ENCODE measurements around the gene NT5C1B.

Gene NT5C1B

DNA sequence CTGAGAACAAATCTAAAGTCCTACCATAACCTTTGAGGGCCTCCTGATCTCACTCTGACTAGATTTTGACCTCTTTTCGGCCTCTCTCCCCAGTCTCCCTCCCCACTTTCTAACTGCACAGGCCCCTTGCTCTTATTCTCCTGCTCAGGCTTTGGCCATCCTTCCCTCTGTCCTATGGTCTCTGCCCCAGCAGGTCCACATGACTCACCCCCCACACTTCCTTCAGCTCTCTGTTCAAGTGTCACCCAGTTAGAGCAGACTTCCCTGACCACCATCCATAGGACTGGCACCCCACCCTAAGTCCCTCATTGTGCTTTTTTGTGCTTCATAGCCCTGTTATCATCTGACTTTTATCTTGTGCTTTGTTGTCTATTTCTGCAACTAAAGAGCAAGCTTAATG is 41.2 kb upstream of the NT5C1B start:
- Histone ChIP-seq H3K4me3 (ENCODE audit: low read depth, low read length, poor library complexity, severe bottlenecking) (no peak overlapping the region), H2AFZ (ENCODE audit: low read length) (no peak overlapping the region), H4K20me1 (ENCODE audit: insufficient read depth, low read length) (no peaks in the 10 kb centered on the region), H3K9ac (ENCODE audit: low read length) (no peak overlapping the region), H3K27ac (ENCODE audit: low read depth, low read length, poor library complexity, severe bottlenecking) (no peak overlapping the region), H3K27me3 (ENCODE audit: insufficient read depth, low read length) (no peaks in the 10 kb centered on the region), H3K9me3 (ENCODE audit: low read length) (no peaks in the 10 kb centered on the region), H3K9me2 (ENCODE audit: low read depth, low read length) (no peaks in the 10 kb centered on the region), H3K4me2 (ENCODE audit: low read length) (no peak overlapping the region), H3K4me1 (ENCODE audit: insufficient read depth, low read length, severe bottlenecking) (no peaks in the 10 kb centered on the region), H3K79me2 (ENCODE audit: insufficient read depth, low read length) (no peaks in the 10 kb centered on the region), H3F3A (ENCODE audit: insufficient read depth, low read length) (no peaks in the 10 kb centered on the region), H3K36me3 (ENCODE audit: insufficient read depth, low read length) (no peaks in the 10 kb centered on the region)
- TF ChIP-seq EZH2 (IDR thresholded peaks at IDR 0.05; ENCODE audit: borderline replicate concordance, low read length) = no peak
- TF ChIP-seq, protein P1, sequence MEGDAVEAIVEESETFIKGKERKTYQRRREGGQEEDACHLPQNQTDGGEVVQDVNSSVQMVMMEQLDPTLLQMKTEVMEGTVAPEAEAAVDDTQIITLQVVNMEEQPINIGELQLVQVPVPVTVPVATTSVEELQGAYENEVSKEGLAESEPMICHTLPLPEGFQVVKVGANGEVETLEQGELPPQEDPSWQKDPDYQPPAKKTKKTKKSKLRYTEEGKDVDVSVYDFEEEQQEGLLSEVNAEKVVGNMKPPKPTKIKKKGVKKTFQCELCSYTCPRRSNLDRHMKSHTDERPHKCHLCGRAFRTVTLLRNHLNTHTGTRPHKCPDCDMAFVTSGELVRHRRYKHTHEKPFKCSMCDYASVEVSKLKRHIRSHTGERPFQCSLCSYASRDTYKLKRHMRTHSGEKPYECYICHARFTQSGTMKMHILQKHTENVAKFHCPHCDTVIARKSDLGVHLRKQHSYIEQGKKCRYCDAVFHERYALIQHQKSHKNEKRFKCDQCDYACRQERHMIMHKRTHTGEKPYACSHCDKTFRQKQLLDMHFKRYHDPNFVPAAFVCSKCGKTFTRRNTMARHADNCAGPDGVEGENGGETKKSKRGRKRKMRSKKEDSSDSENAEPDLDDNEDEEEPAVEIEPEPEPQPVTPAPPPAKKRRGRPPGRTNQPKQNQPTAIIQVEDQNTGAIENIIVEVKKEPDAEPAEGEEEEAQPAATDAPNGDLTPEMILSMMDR (IDR thresholded peaks at IDR 0.05; ENCODE audit: low read length) = no peak

DNA sequence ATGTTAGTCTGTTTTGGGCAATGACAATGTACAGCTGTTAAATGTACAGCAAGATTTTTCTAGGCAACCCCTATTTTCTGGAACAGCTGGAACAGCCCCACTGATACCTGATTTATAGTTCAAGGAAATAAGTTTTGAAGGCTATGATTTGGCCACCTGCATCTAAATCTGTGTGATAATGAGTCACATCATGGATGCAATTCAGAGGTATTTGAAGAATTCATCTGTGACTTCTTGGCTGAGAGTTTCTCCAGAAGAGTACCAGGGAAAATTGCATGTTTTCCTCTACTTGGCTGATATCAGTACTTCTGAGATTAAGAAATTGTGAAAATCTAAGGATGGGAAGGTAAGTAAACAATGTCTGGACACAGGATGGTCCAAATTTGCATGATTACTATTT is 40.7 kb upstream of the NT5C1B start:
- Histone ChIP-seq H3K4me2 (ENCODE audit: low read length) (no peak overlapping the region), H2AFZ (ENCODE audit: low read length) (no peak overlapping the region), H3K9me2 (ENCODE audit: low read depth, low read length) (no peaks in the 10 kb centered on the region), H3F3A (ENCODE audit: insufficient read depth, low read length) (no peaks in the 10 kb centered on the region), H3K27ac (ENCODE audit: low read depth, low read length, poor library complexity, severe bottlenecking) (no peak overlapping the region), H4K20me1 (ENCODE audit: insufficient read depth, low read length) (no peaks in the 10 kb centered on the region), H3K4me1 (ENCODE audit: insufficient read depth, low read length, severe bottlenecking) (no peaks in the 10 kb centered on the region), H3K4me3 (ENCODE audit: low read depth, low read length, poor library complexity, severe bottlenecking) (no peak overlapping the region), H3K27me3 (ENCODE audit: insufficient read depth, low read length) (no peaks in the 10 kb centered on the region), H3K79me2 (ENCODE audit: insufficient read depth, low read length) (no peaks in the 10 kb centered on the region), H3K36me3 (ENCODE audit: insufficient read depth, low read length) (no peaks in the 10 kb centered on the region), H3K9me3 (ENCODE audit: low read length) (no peaks in the 10 kb centered on the region), H3K9ac (ENCODE audit: low read length) (no peak overlapping the region)
- TF ChIP-seq, protein P1 (IDR thresholded peaks at IDR 0.05; ENCODE audit: low read length) = no peak
- TF ChIP-seq EZH2 (IDR thresholded peaks at IDR 0.05; ENCODE audit: borderline replicate concordance, low read length) = no peak

DNA sequence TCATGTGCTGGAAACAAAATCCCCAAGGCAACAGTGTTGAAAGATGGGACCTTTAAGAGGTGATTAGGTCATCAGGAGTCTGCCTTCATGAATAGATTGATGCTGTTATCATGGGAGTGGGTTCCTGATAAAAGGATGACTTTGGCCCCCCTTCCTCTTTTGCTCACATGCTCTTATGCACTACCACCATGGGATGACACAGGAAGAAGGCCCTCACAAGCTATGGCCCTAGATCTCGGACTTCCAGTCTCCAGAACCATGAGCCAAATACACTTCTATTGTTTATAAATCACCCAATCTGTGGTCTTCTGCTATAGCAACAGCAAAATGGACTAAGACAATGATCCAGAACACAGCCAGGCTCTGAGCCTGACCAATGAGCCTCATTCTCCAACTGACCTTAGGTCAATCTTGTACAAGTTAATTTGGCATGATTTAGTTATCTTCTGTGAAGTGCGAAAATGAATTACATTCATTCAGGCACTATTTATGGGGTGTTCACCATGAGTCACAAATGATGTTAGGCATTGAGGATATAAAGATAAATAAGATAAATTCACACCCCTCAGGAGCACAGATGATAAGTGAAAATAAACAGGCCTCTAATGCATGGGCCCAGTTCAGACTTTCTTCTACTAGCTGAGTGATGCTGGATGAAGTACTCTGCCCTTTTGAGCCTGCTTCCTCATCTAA is 37.7 kb upstream of the NT5C1B start:
- Histone ChIP-seq H3K4me3 (ENCODE audit: low read depth, low read length, poor library complexity, severe bottlenecking) (no peak overlapping the region), H3K27ac (ENCODE audit: low read depth, low read length, poor library complexity, severe bottlenecking) (no peak overlapping the region), H3K9me2 (ENCODE audit: low read depth, low read length) (no peaks in the 10 kb centered on the region), H3K4me1 (ENCODE audit: insufficient read depth, low read length, severe bottlenecking) (no peaks in the 10 kb centered on the region), H3K4me2 (ENCODE audit: low read length) (no peak overlapping the region), H4K20me1 (ENCODE audit: insufficient read depth, low read length) (no peaks in the 10 kb centered on the region), H3K27me3 (ENCODE audit: insufficient read depth, low read length) (no peaks in the 10 kb centered on the region), H3K9ac (ENCODE audit: low read length) (no peak overlapping the region), H3F3A (ENCODE audit: insufficient read depth, low read length) (no peaks in the 10 kb centered on the region), H2AFZ (ENCODE audit: low read length) (no peak overlapping the region), H3K9me3 (ENCODE audit: low read length) (no peaks in the 10 kb centered on the region), H3K36me3 (ENCODE audit: insufficient read depth, low read length) (no peaks in the 10 kb centered on the region), H3K79me2 (ENCODE audit: insufficient read depth, low read length) (no peaks in the 10 kb centered on the region)
- no peak for TF ChIP-seq EZH2 (IDR thresholded peaks at IDR 0.05; ENCODE audit: borderline replicate concordance, low read length)
- TF ChIP-seq, protein P1 (IDR thresholded peaks at IDR 0.05; ENCODE audit: low read length) = no peak
